Fibroblast of mammary gland (primary cell): ENCODE measurements around the gene LCN12.
"Not testable (repeated sequence)": the region's sequence is repeated elsewhere in the genome, so short reads cannot be mapped to it uniquely, and the experiment has no call there.

ENCODE experiments used
- DNase-seq: peaks from one replicate; pipeline ENCODE4 v3.0.0-alpha.2; 2010; ENCODE audit warnings: low read depth
- H3K4me3 ChIP-seq: 2 replicates; pipeline ENCODE4 v1.5.1; 2011; ENCODE audit warnings: low read depth, mild to moderate bottlenecking, low read length, moderate library complexity; ENCODE audit not compliant: control insufficient read depth
- TF ChIP-seq, protein P1 (sequence below): conservative IDR thresholded peaks from 2 replicates; pipeline ENCODE4 v1.5.1; 2011; ENCODE audit warnings: low read depth, low read length, inconsistent platforms; ENCODE audit not compliant: control insufficient read depth, insufficient read depth

Gene LCN12

DNA sequence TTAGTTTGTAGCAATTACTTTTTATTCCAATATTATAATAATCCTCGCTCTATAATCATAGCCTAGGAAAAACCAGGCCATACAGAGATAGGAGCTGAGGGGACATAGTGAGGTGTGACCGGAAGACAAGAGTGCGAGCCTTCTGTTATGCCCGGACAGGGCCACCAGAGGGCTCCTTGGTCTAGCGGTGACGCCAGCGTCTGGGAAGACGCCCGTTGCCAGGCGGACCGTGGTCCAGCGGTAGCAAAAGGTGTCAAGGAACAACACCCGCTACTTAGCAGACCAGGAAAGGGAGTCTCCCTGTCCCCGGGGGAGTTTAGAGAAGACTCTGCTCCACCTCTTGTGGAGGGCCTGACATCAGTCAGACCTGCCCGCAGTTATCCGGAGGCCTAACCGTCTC is 52.2 kb downstream of the LCN12 start:
- DNase-seq, H3K4me3 ChIP-seq: not testable (repeated sequence)
- TF ChIP-seq, protein P1, sequence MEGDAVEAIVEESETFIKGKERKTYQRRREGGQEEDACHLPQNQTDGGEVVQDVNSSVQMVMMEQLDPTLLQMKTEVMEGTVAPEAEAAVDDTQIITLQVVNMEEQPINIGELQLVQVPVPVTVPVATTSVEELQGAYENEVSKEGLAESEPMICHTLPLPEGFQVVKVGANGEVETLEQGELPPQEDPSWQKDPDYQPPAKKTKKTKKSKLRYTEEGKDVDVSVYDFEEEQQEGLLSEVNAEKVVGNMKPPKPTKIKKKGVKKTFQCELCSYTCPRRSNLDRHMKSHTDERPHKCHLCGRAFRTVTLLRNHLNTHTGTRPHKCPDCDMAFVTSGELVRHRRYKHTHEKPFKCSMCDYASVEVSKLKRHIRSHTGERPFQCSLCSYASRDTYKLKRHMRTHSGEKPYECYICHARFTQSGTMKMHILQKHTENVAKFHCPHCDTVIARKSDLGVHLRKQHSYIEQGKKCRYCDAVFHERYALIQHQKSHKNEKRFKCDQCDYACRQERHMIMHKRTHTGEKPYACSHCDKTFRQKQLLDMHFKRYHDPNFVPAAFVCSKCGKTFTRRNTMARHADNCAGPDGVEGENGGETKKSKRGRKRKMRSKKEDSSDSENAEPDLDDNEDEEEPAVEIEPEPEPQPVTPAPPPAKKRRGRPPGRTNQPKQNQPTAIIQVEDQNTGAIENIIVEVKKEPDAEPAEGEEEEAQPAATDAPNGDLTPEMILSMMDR, result peak; percentile 6
